Stimulated activated effector memory CD8-positive, alpha-beta T cell treated with anti-CD3 and anti-CD28 coated beads, Interleukin-12 subunit alpha, Interleukin-12 subunit beta, amount 100 ng/mL, for 72 hours (primary cell): ENCODE data around the gene NHP2.
"Not testable (repeated sequence)": the region's sequence is repeated elsewhere in the genome, so short reads cannot be mapped to it uniquely, and the experiment has no call there.

ENCODE experiments used
- ATAC-seq: fragments of 150-1000 bp; cut with Tn5 transposase; 2 replicates; pipeline ENCODE4 v1.10.0; 2021
- DNase-seq, 2 donors: peaks; one replicate each; pipeline ENCODE4 v3.0.0; 2021 to 2022; ENCODE audit warnings: low spot score in 2 of 2
- H3K27ac Mint-ChIP-seq: one replicate; pipeline ENCODE4 v1.8.0; 2022; ENCODE audit warnings: mild to moderate bottlenecking, mixed read lengths
- H3K36me3 Mint-ChIP-seq: one replicate; pipeline ENCODE4 v1.8.0; 2022; ENCODE audit warnings: mild to moderate bottlenecking, mixed read lengths
- H3K4me1 Mint-ChIP-seq: one replicate; pipeline ENCODE4 v1.8.0; 2022; ENCODE audit warnings: mixed read lengths
- H3K4me3 Mint-ChIP-seq: one replicate; pipeline ENCODE4 v1.8.0; 2022; ENCODE audit warnings: mild to moderate bottlenecking, mixed read lengths
- H3K9me3 Mint-ChIP-seq: one replicate; pipeline ENCODE4 v1.8.0; 2022; ENCODE audit warnings: mixed read lengths

Gene NHP2

GRCh38 chr5:178153530-178154340 lies at the start of gene NHP2:
Gene NHP2 (minus strand): TSS chr5:178153885. CDS start chr5:178153817, 68 bp downstream.
- ATAC-seq (peak; percentile 98), DNase-seq (peak; percentile 93 to 99)
- Mint-ChIP-seq H3K9me3 (no peaks in the 10 kb centered on the region), H3K4me1 (peaks cover 46% of the 10 kb centered on the region), H3K27ac (peak within 1 kb of the TSS; percentile 93), H3K4me3 (peak within 1 kb of the TSS; percentile 95), H3K36me3 (peaks cover 51% of the 10 kb centered on the region)

- no peak for DNase-seq
- Mint-ChIP-seq H3K4me3 (peak overlapping the region; percentile 98), H3K27ac (no peak overlapping the region), H3K4me1 (peaks cover 25% of the 10 kb centered on the region), H3K36me3 (peaks cover 40% of the 10 kb centered on the region), H3K9me3 (no peaks in the 10 kb centered on the region)
- ATAC-seq, result no peak
Measured at GRCh38 chr5:178202541-178202940, 48.9 kb upstream of the NHP2 start.

- no peaks in the 10 kb centered on the region for H3K9me3 Mint-ChIP-seq
- no peak overlapping the region for H3K27ac Mint-ChIP-seq
- H3K4me3 Mint-ChIP-seq, result no peak overlapping the region
- peaks cover 18% of the 10 kb centered on the region for H3K4me1 Mint-ChIP-seq
- DNase-seq (no peak), ATAC-seq (no peak)
- H3K36me3 Mint-ChIP-seq, result peaks cover 33% of the 10 kb centered on the region
Measured at GRCh38 chr5:178201927-178202235, 48.2 kb upstream of the NHP2 start.

- no peak overlapping the region for H3K27ac Mint-ChIP-seq
- ATAC-seq, result no peak
- no peak for DNase-seq
- peaks cover 28% of the 10 kb centered on the region for H3K36me3 Mint-ChIP-seq
- no peaks in the 10 kb centered on the region for H3K9me3 Mint-ChIP-seq
- H3K4me1 Mint-ChIP-seq, result peaks cover 13% of the 10 kb centered on the region
- H3K4me3 Mint-ChIP-seq, result no peak overlapping the region
Measured at GRCh38 chr5:178201221-178201926, 47.7 kb upstream of the NHP2 start.

- no peak overlapping the region for H3K4me3 Mint-ChIP-seq
- peaks cover 9% of the 10 kb centered on the region for H3K4me1 Mint-ChIP-seq
- no peak overlapping the region for H3K27ac Mint-ChIP-seq
- ATAC-seq, result no peak
- H3K36me3 Mint-ChIP-seq, result peaks cover 15% of the 10 kb centered on the region
- no peak for DNase-seq
- no peaks in the 10 kb centered on the region for H3K9me3 Mint-ChIP-seq
Measured at GRCh38 chr5:178199581-178200434, 46.1 kb upstream of the NHP2 start.

GRCh38 chr5:178198706-178199105 lies 45.0 kb upstream of the NHP2 start:
- no peak for DNase-seq

GRCh38 chr5:178198151-178198550 lies 44.5 kb upstream of the NHP2 start:
- not testable (repeated sequence) for DNase-seq, H3K9me3 Mint-ChIP-seq, H3K4me3 Mint-ChIP-seq, ATAC-seq, H3K36me3 Mint-ChIP-seq, H3K27ac Mint-ChIP-seq
- peaks cover 20% of the 10 kb centered on the region for H3K4me1 Mint-ChIP-seq

More at GRCh38 chr5:178198706-178199105, 45.0 kb upstream of the NHP2 start:
- Mint-ChIP-seq H3K9me3 (no peaks in the 10 kb centered on the region), H3K36me3 (peaks cover 4% of the 10 kb centered on the region), H3K4me1 (peaks cover 15% of the 10 kb centered on the region), H3K27ac (no peak overlapping the region), H3K4me3 (no peak overlapping the region)
- ATAC-seq, result no peak

- H3K27ac Mint-ChIP-seq, result no peak overlapping the region
- H3K4me1 Mint-ChIP-seq, result peaks cover 32% of the 10 kb centered on the region
- ATAC-seq (no peak), DNase-seq (no peak)
- no peak overlapping the region for H3K4me3 Mint-ChIP-seq
- H3K9me3 Mint-ChIP-seq, result no peaks in the 10 kb centered on the region
- H3K36me3 Mint-ChIP-seq, result no peaks in the 10 kb centered on the region
Measured at GRCh38 chr5:178196986-178197385, 43.3 kb upstream of the NHP2 start.

- H3K9me3 Mint-ChIP-seq, result no peaks in the 10 kb centered on the region
- peaks cover 32% of the 10 kb centered on the region for H3K4me1 Mint-ChIP-seq
- H3K36me3 Mint-ChIP-seq, result no peaks in the 10 kb centered on the region
- H3K4me3 Mint-ChIP-seq, result no peak overlapping the region
- ATAC-seq (no peak), DNase-seq (no peak)
- no peak overlapping the region for H3K27ac Mint-ChIP-seq
Measured at GRCh38 chr5:178196281-178196812, 42.7 kb upstream of the NHP2 start.

- Mint-ChIP-seq H3K27ac (peak overlapping the region; percentile 68), H3K4me1 (peaks cover 32% of the 10 kb centered on the region), H3K36me3 (no peaks in the 10 kb centered on the region), H3K9me3 (no peaks in the 10 kb centered on the region), H3K4me3 (peak overlapping the region; percentile 19)
- no peak for DNase-seq
- peak; percentile 69 for ATAC-seq
Measured at GRCh38 chr5:178194026-178194425, 40.3 kb upstream of the NHP2 start.

GRCh38 chr5:178193251-178193809 lies 39.6 kb upstream of the NHP2 start:
- DNase-seq, result no peak
- Mint-ChIP-seq H3K4me1 (peaks cover 32% of the 10 kb centered on the region), H3K9me3 (no peaks in the 10 kb centered on the region), H3K36me3 (no peaks in the 10 kb centered on the region), H3K27ac (peak overlapping the region; percentile 68), H3K4me3 (peak overlapping the region; percentile 50)
- peak; percentile 69 for ATAC-seq

GRCh38 chr5:178192787-178193186 lies 39.1 kb upstream of the NHP2 start:
- no peaks in the 10 kb centered on the region for H3K9me3 Mint-ChIP-seq
- H3K4me3 Mint-ChIP-seq, result peak overlapping the region; percentile 50
- peak overlapping the region; percentile 48 for H3K27ac Mint-ChIP-seq
- ATAC-seq (no peak), DNase-seq (no peak)
- no peaks in the 10 kb centered on the region for H3K36me3 Mint-ChIP-seq
- H3K4me1 Mint-ChIP-seq, result peaks cover 32% of the 10 kb centered on the region

GRCh38 chr5:178192244-178192643 lies 38.6 kb upstream of the NHP2 start:
- no peak for DNase-seq
- Mint-ChIP-seq H3K4me1 (peaks cover 32% of the 10 kb centered on the region), H3K36me3 (no peaks in the 10 kb centered on the region), H3K27ac (peak overlapping the region; percentile 48), H3K9me3 (no peaks in the 10 kb centered on the region), H3K4me3 (no peak overlapping the region)
- ATAC-seq, result peak; percentile 49

GRCh38 chr5:178191661-178192060 lies 38.0 kb upstream of the NHP2 start:
- ATAC-seq (no peak), DNase-seq (no peak)
- H3K36me3 Mint-ChIP-seq, result no peaks in the 10 kb centered on the region
- H3K4me1 Mint-ChIP-seq, result peaks cover 32% of the 10 kb centered on the region
- H3K9me3 Mint-ChIP-seq, result no peaks in the 10 kb centered on the region
- H3K4me3 Mint-ChIP-seq, result no peak overlapping the region
- no peak overlapping the region for H3K27ac Mint-ChIP-seq

GRCh38 chr5:178189433-178189832 lies 35.7 kb upstream of the NHP2 start:
- no peak overlapping the region for H3K27ac Mint-ChIP-seq
- H3K36me3 Mint-ChIP-seq, result no peaks in the 10 kb centered on the region
- H3K9me3 Mint-ChIP-seq, result no peaks in the 10 kb centered on the region
- no peak overlapping the region for H3K4me3 Mint-ChIP-seq
- DNase-seq (no peak), ATAC-seq (no peak)
- peaks cover 25% of the 10 kb centered on the region for H3K4me1 Mint-ChIP-seq
